BJ (cell line): ENCODE results near the gene DUSP16. TPM values are rescaled to one million over a fixed set of nuclear protein-coding genes. Genes with fewer than 3 reads are reported as not detected.
A peak's percentile ranks its signal among the peaks of the same experiment; 100 is the strongest.
"Not testable (repeated sequence)": the region's sequence is repeated elsewhere in the genome, so short reads cannot be mapped to it uniquely, and the experiment has no call there.

ENCODE experiments used
- CTCF ChIA-PET: fragments of 350-600 bp; formaldehyde crosslinking; extraction: SDS; loops from one replicate; lab custom pipeline; 2021; ENCODE audit warnings: antibody characterized with exemption, inconsistent platforms; lab: Yijun Ruan, JAX
- POLR2A ChIA-PET: fragments of 300-600 bp; sonication (Branson Sonifier 250); formaldehyde crosslinking; extraction: SDS; loops from one replicate; lab custom pipeline; 2021; ENCODE audit warnings: antibody characterized with exemption; lab: Charles Lee
- DNase-seq: peaks from one replicate; pipeline ENCODE4 v3.0.0-alpha.2; 2011; ENCODE audit warnings: low read depth
- H3K27me3 ChIP-seq: 2 replicates; pipeline ENCODE4 v1.6.0; 2011; ENCODE audit warnings: low read length; ENCODE audit not compliant: control insufficient read depth, insufficient read depth
- H3K36me3 ChIP-seq: 2 replicates; pipeline ENCODE4 v1.5.1; 2011; ENCODE audit warnings: low read length; ENCODE audit not compliant: control insufficient read depth, insufficient read depth
- H3K4me3 ChIP-seq: 2 replicates; pipeline ENCODE4 v1.5.1; 2011; ENCODE audit warnings: low read depth, mild to moderate bottlenecking, control low read depth, low read length
- polyA plus RNA-seq: library from polyadenylated mRNA; depleted of rRNA; stranded (reverse); fragments of >200 nt; gene quantifications from 2 replicates; pipeline ENCODE4 v1.2.3, GENCODE V29; 2011
- TF ChIP-seq, protein P1 (sequence below): IDR thresholded peaks from 2 replicates; pipeline ENCODE4 v1.5.1; 2011; ENCODE audit warnings: low read depth, mild to moderate bottlenecking, control low read depth, inconsistent platforms, low read length, moderate library complexity; ENCODE audit not compliant: insufficient read depth

DUSP16 gene
- polyA plus RNA-seq, 1 experiment = 5.5 TPM

DNA sequence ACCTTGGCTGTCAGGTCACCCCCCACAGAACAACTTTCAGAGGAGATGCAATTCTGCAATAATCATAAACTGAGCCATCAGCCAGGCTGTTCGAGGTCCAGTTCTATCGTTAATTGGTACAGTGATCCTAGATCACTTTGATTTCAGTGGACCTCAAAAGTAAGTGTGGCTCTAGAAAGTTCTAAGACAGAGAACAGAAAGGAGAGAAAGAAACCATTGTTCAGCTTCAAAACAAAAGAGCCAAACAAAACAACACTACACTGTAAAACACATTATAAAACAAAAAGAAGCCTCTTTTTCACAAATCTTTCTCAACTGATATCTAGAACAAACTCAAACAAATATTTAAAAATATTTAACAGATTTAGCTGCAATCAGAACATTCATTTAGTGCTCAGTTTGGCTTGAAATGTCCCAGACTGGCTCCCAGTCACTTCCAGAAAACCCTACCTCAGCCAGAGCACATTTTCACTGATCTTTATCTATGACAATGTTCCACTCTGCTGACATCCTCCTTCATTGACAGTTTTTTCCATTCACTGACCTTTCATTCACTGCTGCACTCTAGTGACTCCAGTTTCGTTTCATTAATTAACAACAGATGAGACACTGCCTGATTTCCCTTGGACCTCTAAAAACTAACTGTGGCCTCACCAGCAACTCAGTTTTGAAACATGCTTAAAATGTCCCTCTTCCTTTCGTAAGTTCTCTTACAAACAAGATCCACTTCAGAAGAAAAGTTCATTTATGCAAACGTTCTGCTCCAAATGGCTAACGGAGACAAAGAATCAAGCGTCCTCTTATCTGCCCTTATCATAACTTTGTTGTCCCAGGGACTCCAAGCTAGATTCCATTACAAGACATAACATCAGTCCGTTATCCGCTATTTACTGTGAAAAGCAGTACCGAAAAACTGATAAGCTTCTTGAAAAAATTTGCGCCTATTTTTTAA is 56.8 kb downstream of the DUSP16 start:
- H3K4me3 ChIP-seq = peak overlapping the region; percentile 20
- CTCF ChIA-PET = interaction anchor here (1.3 to 1.7 kb wide), 2 partner anchors 19 to 111 kb away, joined by 3 to 5 read pairs; no protein-coding TSS in a partner anchor
- DNase-seq = peak; percentile 70
- no peaks in the 10 kb centered on the region for H3K27me3 ChIP-seq
- POLR2A ChIA-PET = no interaction called here
- TF ChIP-seq, protein P1, sequence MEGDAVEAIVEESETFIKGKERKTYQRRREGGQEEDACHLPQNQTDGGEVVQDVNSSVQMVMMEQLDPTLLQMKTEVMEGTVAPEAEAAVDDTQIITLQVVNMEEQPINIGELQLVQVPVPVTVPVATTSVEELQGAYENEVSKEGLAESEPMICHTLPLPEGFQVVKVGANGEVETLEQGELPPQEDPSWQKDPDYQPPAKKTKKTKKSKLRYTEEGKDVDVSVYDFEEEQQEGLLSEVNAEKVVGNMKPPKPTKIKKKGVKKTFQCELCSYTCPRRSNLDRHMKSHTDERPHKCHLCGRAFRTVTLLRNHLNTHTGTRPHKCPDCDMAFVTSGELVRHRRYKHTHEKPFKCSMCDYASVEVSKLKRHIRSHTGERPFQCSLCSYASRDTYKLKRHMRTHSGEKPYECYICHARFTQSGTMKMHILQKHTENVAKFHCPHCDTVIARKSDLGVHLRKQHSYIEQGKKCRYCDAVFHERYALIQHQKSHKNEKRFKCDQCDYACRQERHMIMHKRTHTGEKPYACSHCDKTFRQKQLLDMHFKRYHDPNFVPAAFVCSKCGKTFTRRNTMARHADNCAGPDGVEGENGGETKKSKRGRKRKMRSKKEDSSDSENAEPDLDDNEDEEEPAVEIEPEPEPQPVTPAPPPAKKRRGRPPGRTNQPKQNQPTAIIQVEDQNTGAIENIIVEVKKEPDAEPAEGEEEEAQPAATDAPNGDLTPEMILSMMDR = no peak
- H3K36me3 ChIP-seq = no peaks in the 10 kb centered on the region

DNA sequence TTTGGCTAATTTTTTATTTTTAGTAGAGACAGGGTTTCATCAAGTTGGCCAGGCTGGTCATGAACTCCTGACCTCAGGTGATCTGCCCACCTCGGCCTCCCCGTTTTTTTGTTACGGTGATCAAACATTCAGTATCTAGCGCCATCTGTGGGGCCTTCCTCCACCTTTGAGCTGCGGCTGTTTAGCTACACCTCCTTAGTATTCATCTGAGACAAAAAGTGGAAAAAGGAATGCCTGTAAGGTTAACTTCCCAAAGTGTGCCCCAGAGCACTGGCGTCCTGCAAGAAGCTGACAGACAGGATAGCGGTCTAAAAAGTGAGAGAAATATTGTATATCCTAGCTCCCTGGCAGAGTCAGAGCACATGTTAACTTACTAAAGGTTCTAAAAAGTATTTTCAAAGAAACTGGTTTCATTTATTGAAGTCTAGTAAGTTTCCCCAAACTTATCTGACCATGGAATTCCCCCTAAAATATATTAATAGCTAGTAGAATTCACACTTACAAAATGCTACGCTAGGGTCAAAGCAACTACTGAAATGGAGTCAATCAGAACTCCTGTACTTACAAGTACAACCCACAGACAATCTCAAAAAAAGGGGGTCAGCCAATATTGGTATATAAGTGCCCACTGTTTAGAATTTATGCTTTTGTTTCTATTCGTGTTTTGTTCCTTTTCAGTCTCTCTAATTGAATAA is 59.1 kb downstream of the DUSP16 start:
- Histone ChIP-seq H3K4me3 (no peak overlapping the region), H3K27me3 (no peaks in the 10 kb centered on the region), H3K36me3 (no peaks in the 10 kb centered on the region; the same call in 1 of the 2 replicates)
- POLR2A ChIA-PET = no interaction called here
- no peak for DNase-seq
- CTCF ChIA-PET = interaction anchor here (1.7 kb wide), 1 partner anchor 126 kb away, joined by 3 read pairs; no protein-coding TSS in a partner anchor
- TF ChIP-seq, protein P1 = no peak

DNA sequence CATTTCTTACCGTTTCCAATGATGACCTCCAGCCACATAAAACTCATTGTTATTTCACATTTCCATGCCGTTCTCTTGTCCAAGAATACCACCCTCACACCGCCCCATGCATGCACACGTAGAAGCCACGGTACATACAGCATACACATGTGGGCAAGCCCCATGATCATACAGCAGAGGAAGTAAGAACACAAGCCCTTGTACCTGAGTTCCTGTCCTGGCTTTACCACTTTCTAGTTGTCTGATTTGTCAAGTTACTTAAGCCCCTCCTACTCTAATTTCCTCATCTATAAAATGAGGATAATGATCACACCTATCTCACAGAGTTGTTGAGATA is 59.9 kb downstream of the DUSP16 start:
- Histone ChIP-seq H3K27me3 (no peaks in the 10 kb centered on the region), H3K36me3 (no peaks in the 10 kb centered on the region; the same call in 1 of the 2 replicates), H3K4me3 (no peak overlapping the region)
- POLR2A ChIA-PET = no interaction called here
- CTCF ChIA-PET = no interaction called here
- TF ChIP-seq, protein P1 = no peak
- no peak for DNase-seq

DNA sequence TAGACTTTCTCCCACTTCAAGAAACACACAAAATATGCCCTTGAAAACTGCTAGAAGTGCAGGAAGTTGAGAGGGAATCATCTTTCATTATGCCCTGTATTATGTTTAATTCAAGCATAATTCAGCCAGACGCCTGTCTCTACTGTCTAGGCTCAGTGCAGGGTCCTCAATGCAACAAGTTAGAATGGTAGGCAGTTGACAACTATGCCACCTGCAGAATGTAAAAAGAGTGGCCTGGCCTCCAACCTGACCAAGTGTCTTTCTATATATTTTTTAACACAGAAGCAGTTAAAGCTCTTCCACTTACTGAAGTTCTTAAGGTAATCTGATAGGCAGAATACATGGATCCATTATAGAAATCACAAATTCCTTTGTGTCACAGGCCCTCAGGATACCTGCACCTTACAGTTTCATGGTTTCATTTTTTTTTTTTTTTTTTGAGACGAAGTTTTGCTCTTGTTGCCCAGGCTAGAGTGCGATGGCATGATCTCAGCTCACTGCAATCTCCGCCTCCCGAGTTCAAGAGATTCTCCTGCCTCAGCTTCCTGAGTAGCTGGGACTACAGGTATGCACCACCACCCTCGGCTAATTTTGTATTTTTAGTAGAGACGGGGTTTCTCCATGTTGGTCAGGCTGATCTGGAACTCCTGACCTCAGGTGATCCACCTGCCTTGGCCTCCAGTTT is 60.4 kb downstream of the DUSP16 start:
- DNase-seq, POLR2A ChIA-PET, H3K4me3 ChIP-seq, H3K36me3 ChIP-seq, CTCF ChIA-PET, H3K27me3 ChIP-seq: not testable (repeated sequence)

DNA sequence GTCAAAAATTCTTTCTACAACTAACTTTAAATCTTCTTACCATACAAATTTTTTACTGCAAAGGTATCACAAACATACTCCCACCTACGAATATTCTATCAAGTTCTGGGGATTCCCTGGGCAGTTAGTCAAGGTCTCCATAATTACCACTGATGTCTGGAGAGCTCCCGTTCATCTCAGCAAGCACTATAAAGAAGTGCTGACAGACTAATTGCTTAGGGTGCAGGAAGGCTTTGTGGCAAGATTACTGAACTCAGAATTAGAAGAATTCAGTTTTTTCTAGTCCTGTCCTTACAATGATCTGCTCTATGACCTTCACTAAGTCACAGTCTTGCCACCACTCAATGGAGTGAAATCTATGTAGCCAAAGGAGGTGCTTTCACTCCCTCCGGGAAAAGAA is 61.5 kb downstream of the DUSP16 start:
- no peak overlapping the region for H3K4me3 ChIP-seq
- ChIA-PET CTCF (interaction anchor here (0.9 kb wide), 1 partner anchor 15 kb away, joined by 3 read pairs; no protein-coding TSS in a partner anchor), POLR2A (no interaction called here)
- no peaks in the 10 kb centered on the region; the same call in 1 of the 2 replicates for H3K36me3 ChIP-seq
- H3K27me3 ChIP-seq = no peaks in the 10 kb centered on the region
- TF ChIP-seq, protein P1 = no peak
- DNase-seq = no peak
